HG03520 (cell line): ENCODE data around the gene VDAC2.
A peak's percentile ranks its signal among the peaks of the same experiment; 100 is the strongest.
"Not testable (repeated sequence)": the region's sequence is repeated elsewhere in the genome, so short reads cannot be mapped to it uniquely, and the experiment has no call there.

Source experiments
- ATAC-seq: cut with Tn5 transposase; IDR thresholded peaks from one replicate; pipeline ENCODE4 v1.9.1; 2021; ENCODE audit warnings: mild to moderate bottlenecking, moderate library complexity; ENCODE audit not compliant: unreplicated experiment

The VDAC2 gene

GRCh38 chr10:75197906-75198305 lies 12.7 kb upstream of the VDAC2 start:
- ATAC-seq = no peak

GRCh38 chr10:75199949-75200348 lies 10.6 kb upstream of the VDAC2 start:
- not testable (repeated sequence) for ATAC-seq

GRCh38 chr10:75201793-75202307 lies 8.7 kb upstream of the VDAC2 start:
- ATAC-seq = no peak

GRCh38 chr10:75202321-75203045 lies 8.1 kb upstream of the VDAC2 start:
- no peak for ATAC-seq

- not testable (repeated sequence) for ATAC-seq
These were observed 7.5 kb upstream of the VDAC2 start for GRCh38 chr10:75203046-75203620.

- ATAC-seq = no peak
These were observed 6.9 kb upstream of the VDAC2 start for GRCh38 chr10:75203724-75204123.

GRCh38 chr10:75205908-75206307 lies 4.7 kb upstream of the VDAC2 start:
- ATAC-seq = no peak

GRCh38 chr10:75206638-75207037 lies 4.0 kb upstream of the VDAC2 start:
- not testable (repeated sequence) for ATAC-seq

- ATAC-seq = no peak
These were observed 3.3 kb upstream of the VDAC2 start for GRCh38 chr10:75207079-75207856.

- no peak for ATAC-seq
These were observed 2.8 kb upstream of the VDAC2 start for GRCh38 chr10:75207857-75208144.

GRCh38 chr10:75208181-75208580 lies 2.4 kb upstream of the VDAC2 start:
- ATAC-seq = no peak

GRCh38 chr10:75209086-75209920 lies 1.3 kb upstream of the VDAC2 start:
- ATAC-seq = no peak

GRCh38 chr10:75209921-75210281 lies 695 bp upstream of the VDAC2 start:
- peak; percentile 34 for ATAC-seq

GRCh38 chr10:75211007-75211691 lies 553 bp downstream of the VDAC2 start:
- no peak for ATAC-seq

GRCh38 chr10:75212343-75212742 lies 1.7 kb downstream of the VDAC2 start:
- ATAC-seq = no peak

- no peak for ATAC-seq
These were observed 9.7 kb downstream of the VDAC2 start for GRCh38 chr10:75220274-75220673.

- ATAC-seq = not testable (repeated sequence)
These were observed 10.9 kb downstream of the VDAC2 start for GRCh38 chr10:75221492-75221891.

- ATAC-seq = no peak
These were observed 12.9 kb downstream of the VDAC2 start for GRCh38 chr10:75223507-75223906.

- no peak for ATAC-seq
These were observed 15.5 kb downstream of the VDAC2 start for GRCh38 chr10:75226095-75226494.

- no peak for ATAC-seq
These were observed 16.1 kb downstream of the VDAC2 start for GRCh38 chr10:75226656-75227055.

GRCh38 chr10:75228278-75228677 lies 17.7 kb downstream of the VDAC2 start:
- ATAC-seq = no peak
